GM21526 (cell line): ENCODE data around the gene LRP1B.
"Not testable (repeated sequence)": the region's sequence is repeated elsewhere in the genome, so short reads cannot be mapped to it uniquely, and the experiment has no call there.

Source experiments
- ATAC-seq: cut with Tn5 transposase; IDR thresholded peaks from one replicate; pipeline ENCODE4 v1.9.1; 2021; ENCODE audit warnings: moderate library complexity; ENCODE audit not compliant: unreplicated experiment, low FRiP score

LRP1B gene

GRCh38 chr2:140601801-140602200 lies 1529.0 kb downstream of the LRP1B start:
- no peak for ATAC-seq

GRCh38 chr2:140601342-140601741 lies 1529.5 kb downstream of the LRP1B start:
- no peak for ATAC-seq

- ATAC-seq, result no peak
Observed at GRCh38 chr2:140600116-140600515, 1530.7 kb downstream of the LRP1B start.

- no peak for ATAC-seq
Observed at GRCh38 chr2:140597836-140598235, 1533.0 kb downstream of the LRP1B start.

- no peak for ATAC-seq
Observed at GRCh38 chr2:140597205-140597604, 1533.6 kb downstream of the LRP1B start.

- ATAC-seq, result no peak
Observed at GRCh38 chr2:140596447-140596846, 1534.4 kb downstream of the LRP1B start.

- no peak for ATAC-seq
Observed at GRCh38 chr2:140595107-140595506, 1535.7 kb downstream of the LRP1B start.

GRCh38 chr2:140593132-140593531 lies 1537.7 kb downstream of the LRP1B start:
- no peak for ATAC-seq

GRCh38 chr2:140589696-140590095 lies 1541.1 kb downstream of the LRP1B start:
- ATAC-seq, result no peak

GRCh38 chr2:140589273-140589672 lies 1541.5 kb downstream of the LRP1B start:
- no peak for ATAC-seq

GRCh38 chr2:140586379-140586778 lies 1544.4 kb downstream of the LRP1B start:
- ATAC-seq, result no peak

- ATAC-seq, result no peak
Observed at GRCh38 chr2:140585016-140585415, 1545.8 kb downstream of the LRP1B start.

GRCh38 chr2:140584471-140584870 lies 1546.3 kb downstream of the LRP1B start:
- no peak for ATAC-seq

- no peak for ATAC-seq
Observed at GRCh38 chr2:140580532-140581151, 1550.2 kb downstream of the LRP1B start.

- ATAC-seq, result no peak
Observed at GRCh38 chr2:140577453-140577852, 1553.4 kb downstream of the LRP1B start.

GRCh38 chr2:140567734-140568133 lies 1563.1 kb downstream of the LRP1B start:
- ATAC-seq, result no peak

- no peak for ATAC-seq
Observed at GRCh38 chr2:140565756-140566155, 1565.1 kb downstream of the LRP1B start.

- no peak for ATAC-seq
Observed at GRCh38 chr2:140555701-140556100, 1575.1 kb downstream of the LRP1B start.

- no peak for ATAC-seq
Observed at GRCh38 chr2:140552634-140553033, 1578.2 kb downstream of the LRP1B start.

GRCh38 chr2:140551287-140551686 lies 1579.5 kb downstream of the LRP1B start:
- ATAC-seq, result no peak

GRCh38 chr2:140550821-140551220 lies 1580.0 kb downstream of the LRP1B start:
- no peak for ATAC-seq

- not testable (repeated sequence) for ATAC-seq
Observed at GRCh38 chr2:140544769-140545168, 1586.0 kb downstream of the LRP1B start.

GRCh38 chr2:140542627-140543026 lies 1588.2 kb downstream of the LRP1B start:
- no peak for ATAC-seq
